GM23338 (cell line): ENCODE data around the gene CZIB. TPM values are rescaled to one million over a fixed set of nuclear protein-coding genes. Genes with fewer than 3 reads are reported as not detected.

Experiments
- ATAC-seq: fragments of 200-7000 bp; cut with Tn5 transposase; 3 replicates; pipeline ENCODE4 v1.9.1; 2020
- DNase-seq: peaks from one replicate; pipeline ENCODE4 v3.0.0-alpha.2; 2015; ENCODE audit warnings: low spot score
- H2AFZ ChIP-seq: fragments of 200-600 bp; sonication (generic); 2 replicates; pipeline ENCODE4 v1.8.0; 2016; ENCODE audit warnings: antibody characterized with exemption, mild to moderate bottlenecking, moderate library complexity
- H3F3A ChIP-seq: fragments of 200-600 bp; sonication (generic); replicated peaks from 2 replicates; pipeline ENCODE4 v1.8.0; 2017; ENCODE audit warnings: antibody characterized with exemption, mixed run types, low read depth
- H3K27ac ChIP-seq: fragments of 200-600 bp; sonication (generic); 2 replicates; pipeline ENCODE4 v1.6.1; 2016; ENCODE audit warnings: low read depth
- H3K27me3 ChIP-seq: fragments of 200-600 bp; sonication (generic); 2 replicates; pipeline ENCODE4 v1.8.0; 2016; ENCODE audit warnings: mild to moderate bottlenecking, mixed run types, moderate library complexity; ENCODE audit not compliant: insufficient read depth
- H3K36me3 ChIP-seq: fragments of 200-600 bp; sonication (generic); 2 replicates; pipeline ENCODE4 v1.8.0; 2016; ENCODE audit warnings: mild to moderate bottlenecking; ENCODE audit not compliant: insufficient read depth
- H3K4me1 ChIP-seq: fragments of 200-600 bp; sonication (generic); 2 replicates; pipeline ENCODE4 v1.8.0; 2016; ENCODE audit warnings: mild to moderate bottlenecking, moderate library complexity; ENCODE audit not compliant: insufficient read depth
- H3K4me2 ChIP-seq: fragments of 200-600 bp; sonication (generic); 2 replicates; pipeline ENCODE4 v1.7.1; 2017; ENCODE audit warnings: mixed run types
- H3K4me3 ChIP-seq: fragments of 200-600 bp; sonication (generic); 2 replicates; pipeline ENCODE4 v1.6.1; 2016; ENCODE audit warnings: mixed run types
- H3K79me2 ChIP-seq: fragments of 200-600 bp; sonication (generic); replicated peaks from 2 replicates; pipeline ENCODE4 v1.8.0; 2017; ENCODE audit warnings: mild to moderate bottlenecking; ENCODE audit not compliant: insufficient read depth
- H3K9me2 ChIP-seq: fragments of 200-600 bp; sonication (generic); 2 replicates; pipeline ENCODE4 v1.8.0; 2017; ENCODE audit not compliant: insufficient read depth
- H4K20me1 ChIP-seq: fragments of 200-600 bp; sonication (generic); replicated peaks from 2 replicates; pipeline ENCODE4 v1.8.0; 2017; ENCODE audit warnings: mild to moderate bottlenecking; ENCODE audit not compliant: insufficient read depth
- H3K27ac Mint-ChIP-seq: 2 replicates; pipeline ENCODE4 v1.8.0; 2020; ENCODE audit warnings: inconsistent platforms, mild to moderate bottlenecking, moderate library complexity, mixed read lengths
- H3K27me3 Mint-ChIP-seq: 3 replicates; pipeline ENCODE4 v1.8.0; 2022; ENCODE audit warnings: low read depth, mild to moderate bottlenecking, moderate library complexity, mixed read lengths, inconsistent platforms; ENCODE audit not compliant: insufficient read depth, poor library complexity
- H3K36me3 Mint-ChIP-seq: 3 replicates; pipeline ENCODE4 v1.8.0; 2021; ENCODE audit warnings: low read depth, mild to moderate bottlenecking, inconsistent platforms, moderate library complexity, mixed read lengths
- H3K4me1 Mint-ChIP-seq: 3 replicates; pipeline ENCODE4 v1.8.0; 2020; ENCODE audit warnings: mild to moderate bottlenecking, inconsistent platforms, mixed read lengths
- H3K4me3 Mint-ChIP-seq: 3 replicates; pipeline ENCODE4 v1.8.0; 2021; ENCODE audit warnings: moderate library complexity, mild to moderate bottlenecking, inconsistent platforms, mixed read lengths
- H3K9me3 Mint-ChIP-seq: 3 replicates; pipeline ENCODE4 v1.8.0; 2020; ENCODE audit warnings: moderate library complexity, mild to moderate bottlenecking, inconsistent platforms, mixed read lengths
- CTCF ChIP-seq, 2 experiments: fragments of 200-600 bp in 1 of 2; sonication (generic) in 1 of 2; conservative IDR thresholded peaks; 2 replicates each; pipeline versions ENCODE4 v1.5.1 to v1.6.1; 2016 to 2017; ENCODE audit warnings: antibody characterized with exemption in 2 of 2, low read depth in 2 of 2, mild to moderate bottlenecking in 2 of 2, moderate library complexity in 1 of 2
- EZH2phosphoT487 ChIP-seq: fragments of 200-600 bp; sonication (generic); IDR thresholded peaks from one replicate; pipeline ENCODE4 v1.8.1; 2018; ENCODE audit warnings: antibody characterized with exemption; ENCODE audit not compliant: unreplicated experiment
- NANOG ChIP-seq: IDR thresholded peaks from 2 replicates; pipeline ENCODE4 v1.6.1; 2016; ENCODE audit warnings: antibody characterized with exemption, borderline replicate concordance
- STAT1 ChIP-seq: IDR thresholded peaks from one replicate; pipeline ENCODE4 v1.6.1; 2016; ENCODE audit warnings: antibody characterized with exemption; ENCODE audit not compliant: unreplicated experiment
- polyA plus RNA-seq: library from polyadenylated mRNA; unstranded; fragments of >200 nt; fragmentation: Nextera tagmentation; extraction: Ambion mirVana; gene quantifications from 2 replicates; pipeline ENCODE4 v1.2.1, GENCODE V29; 2016
- total RNA-seq: library from RNA; depleted of rRNA; stranded (reverse); fragments of >200 nt; shearing (Covaris generic); gene quantifications from 2 replicates; pipeline ENCODE4 v1.2.3, GENCODE V29; 2014
- TF ChIP-seq, protein P1 (sequence below): IDR thresholded peaks from 2 replicates; pipeline ENCODE4 v1.6.1; 2016; ENCODE audit warnings: antibody characterized with exemption
- TF ChIP-seq, protein P2 (sequence below): fragments of 250-450 bp; sonication (Bioruptor Pico); IDR thresholded peaks from 2 replicates; pipeline ENCODE4 v1.5.0; 2020; ENCODE audit warnings: mild to moderate bottlenecking, moderate library complexity

Gene CZIB
- total and polyA plus RNA-seq, 2 experiments from 2014 or later: 59.8 to 84.1 TPM

- TF ChIP-seq CTCF (conservative IDR thresholded peaks at IDR 0.05; ENCODE audit: low read depth in 2 of 2): no peak
- TF ChIP-seq, protein P1, sequence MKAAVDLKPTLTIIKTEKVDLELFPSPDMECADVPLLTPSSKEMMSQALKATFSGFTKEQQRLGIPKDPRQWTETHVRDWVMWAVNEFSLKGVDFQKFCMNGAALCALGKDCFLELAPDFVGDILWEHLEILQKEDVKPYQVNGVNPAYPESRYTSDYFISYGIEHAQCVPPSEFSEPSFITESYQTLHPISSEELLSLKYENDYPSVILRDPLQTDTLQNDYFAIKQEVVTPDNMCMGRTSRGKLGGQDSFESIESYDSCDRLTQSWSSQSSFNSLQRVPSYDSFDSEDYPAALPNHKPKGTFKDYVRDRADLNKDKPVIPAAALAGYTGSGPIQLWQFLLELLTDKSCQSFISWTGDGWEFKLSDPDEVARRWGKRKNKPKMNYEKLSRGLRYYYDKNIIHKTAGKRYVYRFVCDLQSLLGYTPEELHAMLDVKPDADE: no peak
- TF ChIP-seq, protein P2, sequence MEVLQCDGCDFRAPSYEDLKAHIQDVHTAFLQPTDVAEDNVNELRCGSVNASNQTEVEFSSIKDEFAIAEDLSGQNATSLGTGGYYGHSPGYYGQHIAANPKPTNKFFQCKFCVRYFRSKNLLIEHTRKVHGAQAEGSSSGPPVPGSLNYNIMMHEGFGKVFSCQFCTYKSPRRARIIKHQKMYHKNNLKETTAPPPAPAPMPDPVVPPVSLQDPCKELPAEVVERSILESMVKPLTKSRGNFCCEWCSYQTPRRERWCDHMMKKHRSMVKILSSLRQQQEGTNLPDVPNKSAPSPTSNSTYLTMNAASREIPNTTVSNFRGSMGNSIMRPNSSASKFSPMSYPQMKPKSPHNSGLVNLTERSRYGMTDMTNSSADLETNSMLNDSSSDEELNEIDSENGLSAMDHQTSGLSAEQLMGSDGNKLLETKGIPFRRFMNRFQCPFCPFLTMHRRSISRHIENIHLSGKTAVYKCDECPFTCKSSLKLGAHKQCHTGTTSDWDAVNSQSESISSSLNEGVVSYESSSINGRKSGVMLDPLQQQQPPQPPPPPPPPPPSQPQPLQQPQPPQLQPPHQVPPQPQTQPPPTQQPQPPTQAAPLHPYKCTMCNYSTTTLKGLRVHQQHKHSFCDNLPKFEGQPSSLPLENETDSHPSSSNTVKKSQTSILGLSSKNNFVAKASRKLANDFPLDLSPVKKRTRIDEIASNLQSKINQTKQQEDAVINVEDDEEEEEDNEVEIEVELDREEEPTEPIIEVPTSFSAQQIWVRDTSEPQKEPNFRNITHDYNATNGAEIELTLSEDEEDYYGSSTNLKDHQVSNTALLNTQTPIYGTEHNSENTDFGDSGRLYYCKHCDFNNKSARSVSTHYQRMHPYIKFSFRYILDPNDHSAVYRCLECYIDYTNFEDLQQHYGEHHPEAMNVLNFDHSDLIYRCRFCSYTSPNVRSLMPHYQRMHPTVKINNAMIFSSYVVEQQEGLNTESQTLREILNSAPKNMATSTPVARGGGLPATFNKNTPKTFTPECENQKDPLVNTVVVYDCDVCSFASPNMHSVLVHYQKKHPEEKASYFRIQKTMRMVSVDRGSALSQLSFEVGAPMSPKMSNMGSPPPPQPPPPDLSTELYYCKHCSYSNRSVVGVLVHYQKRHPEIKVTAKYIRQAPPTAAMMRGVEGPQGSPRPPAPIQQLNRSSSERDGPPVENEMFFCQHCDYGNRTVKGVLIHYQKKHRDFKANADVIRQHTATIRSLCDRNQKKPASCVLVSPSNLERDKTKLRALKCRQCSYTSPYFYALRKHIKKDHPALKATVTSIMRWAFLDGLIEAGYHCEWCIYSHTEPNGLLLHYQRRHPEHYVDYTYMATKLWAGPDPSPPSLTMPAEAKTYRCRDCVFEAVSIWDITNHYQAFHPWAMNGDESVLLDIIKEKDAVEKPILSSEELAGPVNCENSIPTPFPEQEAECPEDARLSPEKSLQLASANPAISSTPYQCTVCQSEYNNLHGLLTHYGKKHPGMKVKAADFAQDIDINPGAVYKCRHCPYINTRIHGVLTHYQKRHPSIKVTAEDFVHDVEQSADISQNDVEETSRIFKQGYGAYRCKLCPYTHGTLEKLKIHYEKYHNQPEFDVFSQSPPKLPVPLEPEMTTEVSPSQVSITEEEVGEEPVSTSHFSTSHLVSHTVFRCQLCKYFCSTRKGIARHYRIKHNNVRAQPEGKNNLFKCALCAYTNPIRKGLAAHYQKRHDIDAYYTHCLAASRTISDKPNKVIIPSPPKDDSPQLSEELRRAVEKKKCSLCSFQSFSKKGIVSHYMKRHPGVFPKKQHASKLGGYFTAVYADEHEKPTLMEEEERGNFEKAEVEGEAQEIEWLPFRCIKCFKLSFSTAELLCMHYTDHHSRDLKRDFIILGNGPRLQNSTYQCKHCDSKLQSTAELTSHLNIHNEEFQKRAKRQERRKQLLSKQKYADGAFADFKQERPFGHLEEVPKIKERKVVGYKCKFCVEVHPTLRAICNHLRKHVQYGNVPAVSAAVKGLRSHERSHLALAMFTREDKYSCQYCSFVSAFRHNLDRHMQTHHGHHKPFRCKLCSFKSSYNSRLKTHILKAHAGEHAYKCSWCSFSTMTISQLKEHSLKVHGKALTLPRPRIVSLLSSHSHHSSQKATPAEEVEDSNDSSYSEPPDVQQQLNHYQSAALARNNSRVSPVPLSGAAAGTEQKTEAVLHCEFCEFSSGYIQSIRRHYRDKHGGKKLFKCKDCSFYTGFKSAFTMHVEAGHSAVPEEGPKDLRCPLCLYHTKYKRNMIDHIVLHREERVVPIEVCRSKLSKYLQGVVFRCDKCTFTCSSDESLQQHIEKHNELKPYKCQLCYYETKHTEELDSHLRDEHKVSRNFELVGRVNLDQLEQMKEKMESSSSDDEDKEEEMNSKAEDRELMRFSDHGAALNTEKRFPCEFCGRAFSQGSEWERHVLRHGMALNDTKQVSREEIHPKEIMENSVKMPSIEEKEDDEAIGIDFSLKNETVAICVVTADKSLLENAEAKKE: no peak
These were observed 32.3 kb downstream of the CZIB start (continued) for GRCh38 chr1:53188099-53188498.

DNA sequence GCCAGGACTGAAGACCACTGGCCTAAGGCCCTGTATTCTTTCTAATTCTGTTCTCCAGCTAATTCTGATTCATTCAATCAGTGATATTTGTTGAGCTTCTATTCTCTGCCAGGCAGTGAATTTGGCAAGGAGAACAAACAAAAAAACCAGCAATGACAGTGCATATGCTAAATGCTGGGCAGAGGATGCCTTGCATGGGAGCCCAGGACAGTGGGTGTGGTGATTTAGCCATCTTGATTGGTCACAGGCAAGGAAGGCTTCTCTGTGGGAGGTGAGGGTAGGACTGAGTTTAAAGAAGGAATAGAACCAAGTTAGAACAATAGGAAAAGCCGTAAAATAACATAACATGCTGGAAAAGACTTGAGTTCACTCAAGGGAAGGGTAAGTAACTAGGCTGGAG lies 33.0 kb downstream of the CZIB start:
- Histone ChIP-seq H3K79me2 (no peaks in the 10 kb centered on the region), H3K27me3 (no peaks in the 10 kb centered on the region), H4K20me1 (no peaks in the 10 kb centered on the region), H3K36me3 (no peaks in the 10 kb centered on the region), H3K4me3 (no peak overlapping the region), H3K4me2 (no peak overlapping the region), H3K27ac (no peak overlapping the region), H3F3A (no peaks in the 10 kb centered on the region), H3K4me1 (no peaks in the 10 kb centered on the region), H3K9me2 (no peaks in the 10 kb centered on the region), H2AFZ (no peak overlapping the region)
- Mint-ChIP-seq H3K4me1 (peaks cover 8% of the 10 kb centered on the region; the same call in 2 of the 3 replicates), H3K4me3 (no peak overlapping the region), H3K27ac (no peak overlapping the region), H3K36me3 (no peaks in the 10 kb centered on the region), H3K9me3 (no peaks in the 10 kb centered on the region; the same call in 2 of the 3 replicates), H3K27me3 (peaks cover 2% of the 10 kb centered on the region)
- ATAC-seq (peak; percentile 25; the same call in 2 of the 3 replicates), DNase-seq (no peak)
- no peak for TF ChIP-seq EZH2phosphoT487
- no peak for TF ChIP-seq NANOG
- no peak for TF ChIP-seq STAT1
